Daoy (cell line): Measurements from ENCODE around the gene COX7B2. TPM values are rescaled to one million over a fixed set of nuclear protein-coding genes. Genes with fewer than 3 reads are reported as not detected.

Source experiments
- DNase-seq: peaks from one replicate; pipeline ENCODE4 v3.0.0-alpha.2; 2015; ENCODE audit warnings: low read depth
- total RNA-seq: library from RNA; depleted of rRNA; stranded (reverse); fragments of >200 nt; shearing (Covaris generic); gene quantifications from 2 replicates; pipeline ENCODE4 v1.2.3, GENCODE V29; 2014; rRNA removed

The COX7B2 gene
- total RNA-seq = 32.6 and 55.2 TPM in 2 replicates

DNA sequence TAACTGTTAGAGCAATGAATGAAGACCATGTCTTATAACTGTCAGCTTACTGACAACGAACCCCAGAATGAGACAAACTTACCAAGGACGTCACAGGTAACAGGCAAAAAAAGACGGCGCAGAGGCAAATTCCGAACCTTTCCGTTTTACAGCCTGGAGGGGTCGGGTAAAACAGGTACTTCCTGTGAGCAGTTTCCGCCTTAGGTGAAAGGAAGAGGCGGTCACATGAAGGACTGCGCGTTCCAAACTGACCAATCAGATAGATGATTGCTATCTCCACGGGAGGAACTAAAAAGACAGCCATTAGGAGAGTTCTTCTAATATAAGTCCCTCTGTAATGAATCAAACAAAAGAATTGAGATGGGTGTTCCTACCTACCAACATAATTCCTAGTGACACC is at the start of gene COX7B2:
Gene COX7B2 (minus strand): TSS at position 168 of the 400 bp plus-strand sequence. CDS start 174,053 bp downstream, outside the sequence.
- peak; percentile 84 for DNase-seq

DNA sequence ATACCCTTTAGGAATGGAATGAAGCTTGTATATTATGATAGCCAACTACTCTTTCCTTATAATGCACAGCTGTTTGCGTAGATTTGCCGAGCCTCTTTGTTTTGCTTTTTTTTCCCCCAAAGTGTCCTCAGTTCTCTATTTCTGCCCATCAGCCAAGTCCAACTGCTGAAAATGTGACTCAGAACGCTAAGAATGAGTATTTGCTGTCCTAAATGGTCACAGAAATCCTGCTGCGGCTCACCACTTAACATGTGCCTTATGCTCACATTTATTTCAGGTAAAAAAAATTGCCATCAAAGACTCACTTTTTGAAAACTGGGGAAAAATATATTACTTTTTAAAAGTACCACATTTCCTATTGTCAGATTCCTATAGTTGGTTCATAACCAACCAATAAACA is 47.4 kb upstream of the COX7B2 start:
- no peak for DNase-seq

- DNase-seq = no peak
Measured at GRCh38 chr4:46955601-46956000, 46.6 kb upstream of the COX7B2 start.

DNA sequence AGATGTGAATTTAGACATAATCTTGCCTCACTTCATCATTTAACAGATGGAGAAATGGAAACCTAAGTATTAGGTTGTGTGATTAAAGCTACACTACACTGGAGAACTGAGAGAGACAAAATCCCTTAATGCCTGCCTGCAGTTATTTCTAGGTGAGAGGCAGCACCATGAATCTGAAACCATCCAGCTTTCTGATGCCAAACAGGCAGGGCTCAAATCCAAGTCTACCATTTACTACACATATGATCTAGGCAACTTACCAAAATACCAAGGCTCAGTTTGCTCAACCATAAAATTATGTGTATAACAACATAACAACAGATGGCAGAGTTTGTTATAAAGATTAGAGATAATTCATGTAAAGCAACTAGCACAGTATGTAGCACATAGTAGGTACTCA is 45.6 kb upstream of the COX7B2 start:
- no peak for DNase-seq

DNA sequence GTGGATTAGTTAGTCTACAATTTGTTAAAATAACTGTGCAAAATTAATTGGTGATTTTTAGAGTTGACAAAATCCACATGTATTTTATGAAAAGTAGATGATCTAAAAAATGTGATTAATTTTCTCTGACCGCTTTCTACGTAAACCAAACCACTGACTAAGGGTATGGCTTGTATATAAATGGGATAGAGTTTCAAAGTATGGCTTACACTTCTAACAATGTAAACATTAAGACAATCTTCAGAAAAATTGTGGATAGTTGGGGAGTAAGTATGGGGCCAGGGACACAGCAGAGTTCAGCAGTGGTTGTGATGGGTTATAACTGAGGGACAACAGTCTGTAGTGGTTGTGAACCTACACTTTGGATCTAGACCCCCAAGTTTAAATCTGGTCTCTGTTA is 44.5 kb upstream of the COX7B2 start:
- DNase-seq = no peak

DNA sequence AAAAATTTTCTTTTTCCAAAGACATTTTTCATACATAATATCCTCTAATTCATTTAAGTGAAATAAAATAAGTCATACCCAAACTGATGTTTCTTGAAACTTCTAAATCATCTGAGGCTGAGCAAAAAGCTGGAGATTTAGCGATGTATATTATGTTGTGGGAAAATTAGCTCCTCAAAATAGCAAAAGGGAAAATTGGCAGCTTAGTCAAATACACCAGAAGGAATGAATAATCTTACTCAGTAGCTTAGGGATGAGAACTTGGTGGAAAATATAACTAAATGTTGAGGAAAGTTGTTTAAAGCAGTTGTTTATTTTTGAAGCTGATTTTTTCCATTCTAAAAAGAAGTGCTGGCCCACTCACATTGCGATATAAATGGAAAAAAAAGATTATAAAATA is 43.4 kb upstream of the COX7B2 start:
- DNase-seq = no peak

GRCh38 chr4:46950826-46951225 is 41.8 kb upstream of the COX7B2 start:
- no peak for DNase-seq

- no peak for DNase-seq
Measured at GRCh38 chr4:46949822-46950221, 40.8 kb upstream of the COX7B2 start.

DNA sequence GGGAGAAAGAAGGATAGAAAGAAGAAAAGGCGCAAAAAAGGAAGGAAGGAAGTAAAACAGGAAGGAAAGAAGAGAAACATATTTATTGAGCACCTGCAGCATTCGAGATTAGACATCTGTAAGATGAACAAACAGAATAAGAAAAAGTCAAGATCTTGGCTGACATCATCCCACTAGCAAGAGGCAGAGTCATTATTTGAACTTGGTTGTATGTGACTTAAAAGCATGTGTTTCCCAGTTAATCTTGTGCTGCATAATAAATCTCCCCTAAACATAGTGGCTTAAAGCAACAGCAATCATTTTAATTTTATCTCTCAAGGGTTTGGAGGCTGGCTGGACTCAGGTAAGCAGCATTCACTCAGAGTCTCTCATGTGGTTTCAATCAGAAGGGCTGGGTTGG is 38.5 kb upstream of the COX7B2 start:
- no peak for DNase-seq

DNA sequence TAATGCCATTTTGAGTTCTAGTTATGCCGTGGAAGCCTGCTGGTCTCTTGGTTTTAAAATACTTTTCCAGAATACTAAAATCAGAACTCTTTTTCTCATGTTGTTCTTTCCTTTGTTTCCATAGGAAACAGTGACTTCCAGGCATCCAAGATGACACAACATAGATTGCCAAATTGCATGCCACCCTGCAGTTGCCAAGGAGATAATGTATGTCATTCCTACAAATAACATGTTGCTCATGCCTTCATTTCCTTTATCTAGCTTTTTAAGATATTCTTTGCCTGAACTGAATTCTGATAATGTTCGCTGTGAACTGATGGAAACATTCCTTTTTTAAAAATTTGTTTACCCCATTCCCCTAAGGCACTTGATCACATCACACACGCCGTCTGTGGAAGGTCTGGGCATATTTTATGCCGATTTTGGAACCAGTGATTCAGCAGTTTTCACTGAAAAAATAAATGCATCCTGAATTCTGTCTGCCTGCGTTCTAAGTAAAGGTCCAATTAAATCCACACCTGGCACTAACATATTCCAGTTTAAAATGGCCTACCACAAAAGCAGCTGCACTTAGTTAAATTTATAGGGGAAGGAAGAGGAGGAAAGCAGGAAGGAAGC is 38.0 kb upstream of the COX7B2 start:
- peak; percentile 19 for DNase-seq

- no peak for DNase-seq
Measured at GRCh38 chr4:46945062-46945461, 36.0 kb upstream of the COX7B2 start.

GRCh38 chr4:46944345-46944744 is 35.3 kb upstream of the COX7B2 start:
- DNase-seq = no peak

DNA sequence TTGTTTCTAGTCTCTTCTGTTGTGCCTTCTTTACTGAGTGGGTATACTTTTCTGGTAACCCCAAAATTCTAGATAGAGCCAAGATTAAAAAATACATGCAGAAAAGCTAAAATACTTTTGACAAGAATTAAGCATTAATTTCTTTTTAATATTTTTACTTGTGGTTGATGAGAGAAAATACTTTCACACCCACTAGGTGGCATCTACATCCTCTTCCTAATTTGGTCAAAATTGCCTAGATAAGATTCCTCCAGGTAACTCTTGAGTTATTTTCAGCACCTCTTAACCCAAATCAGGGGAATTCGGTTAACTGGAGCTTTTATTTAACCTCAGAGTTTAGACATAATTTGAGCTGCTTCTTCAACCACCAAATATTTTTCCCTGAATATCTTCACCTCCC is 28.4 kb upstream of the COX7B2 start:
- no peak for DNase-seq

DNA sequence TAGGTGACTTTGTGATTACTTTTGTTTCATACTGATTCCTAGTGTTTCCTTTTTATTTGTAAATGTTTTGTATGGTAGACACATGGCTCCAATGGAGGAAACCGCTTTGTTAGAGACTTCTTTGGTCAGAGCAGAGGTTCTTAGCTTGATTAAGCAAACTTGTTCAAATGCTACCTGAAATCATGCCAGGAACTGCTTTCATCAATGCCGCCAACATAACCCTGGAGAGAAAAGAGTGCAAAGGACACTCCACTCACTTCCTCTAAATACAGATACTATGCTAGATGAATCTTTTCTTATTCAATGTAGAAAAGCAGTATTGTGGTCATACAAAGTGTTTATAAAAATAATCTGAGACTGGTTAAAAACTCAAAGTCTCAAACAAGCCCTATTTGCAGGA is 25.7 kb upstream of the COX7B2 start:
- no peak for DNase-seq

DNA sequence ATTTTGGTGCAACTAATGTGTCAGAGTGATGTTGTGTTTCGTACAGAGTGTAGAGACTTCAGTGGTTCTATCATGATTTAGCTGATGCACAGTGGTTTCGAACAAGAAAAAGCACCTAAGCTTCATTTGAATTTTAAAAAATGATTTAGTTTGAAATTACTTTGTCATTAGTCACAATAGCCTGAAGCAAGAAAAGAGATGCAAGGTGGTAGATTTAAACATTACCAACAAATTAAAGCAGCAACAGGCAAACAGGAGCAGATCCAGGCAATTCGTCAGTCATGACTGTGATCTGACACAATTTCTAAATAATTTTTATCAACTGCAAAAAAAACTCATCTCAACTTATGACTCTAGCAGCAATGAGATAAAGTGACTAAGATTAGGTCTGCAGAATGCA is 24.6 kb upstream of the COX7B2 start:
- DNase-seq = no peak

- DNase-seq = peak; percentile 62
Measured at GRCh38 chr4:46931981-46932380, 22.9 kb upstream of the COX7B2 start.

DNA sequence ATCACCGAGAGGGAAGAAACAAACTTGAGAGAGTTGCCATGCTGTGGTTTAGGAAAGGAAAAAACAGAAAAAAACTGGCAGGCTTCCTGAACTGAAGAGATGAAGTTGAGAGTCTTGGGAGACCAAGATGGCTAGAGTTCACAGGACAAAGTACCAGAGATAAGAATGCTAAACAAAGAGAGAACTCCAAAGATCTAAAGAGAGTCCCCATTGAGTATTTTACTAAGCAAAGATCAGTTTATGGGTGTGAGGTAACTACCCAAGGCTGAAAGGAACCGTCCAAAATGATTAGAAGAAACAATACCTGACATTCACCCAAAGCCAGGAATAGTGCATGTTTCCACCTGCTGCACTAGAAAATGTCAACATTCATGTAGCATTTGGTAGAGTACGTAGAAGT is 21.8 kb upstream of the COX7B2 start:
- no peak for DNase-seq

DNA sequence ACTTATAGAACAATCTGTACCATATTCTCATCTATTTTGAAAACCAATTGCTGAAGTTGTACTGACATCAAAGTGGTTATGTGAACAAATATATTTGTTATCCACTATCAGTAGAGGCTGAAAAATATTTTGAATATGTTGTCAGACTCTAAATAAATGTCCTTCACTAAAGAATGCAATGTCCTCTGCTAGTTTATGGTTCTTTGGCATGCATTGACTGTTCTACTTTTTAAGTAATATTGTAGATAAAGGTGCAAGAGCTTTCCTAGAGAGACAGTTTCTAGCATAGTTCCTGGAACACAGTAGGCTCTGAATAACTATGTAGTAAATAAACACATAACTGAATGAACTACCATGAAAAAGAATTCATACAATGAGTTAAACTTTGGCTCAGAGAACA is 18.2 kb upstream of the COX7B2 start:
- DNase-seq = no peak

- DNase-seq = no peak
Measured at GRCh38 chr4:46924789-46925529, 15.9 kb upstream of the COX7B2 start.

GRCh38 chr4:46922205-46922604 is 13.2 kb upstream of the COX7B2 start:
- no peak for DNase-seq

GRCh38 chr4:46908148-46908547 is 897 bp downstream of the COX7B2 start:
- peak; percentile 5 for DNase-seq

DNA sequence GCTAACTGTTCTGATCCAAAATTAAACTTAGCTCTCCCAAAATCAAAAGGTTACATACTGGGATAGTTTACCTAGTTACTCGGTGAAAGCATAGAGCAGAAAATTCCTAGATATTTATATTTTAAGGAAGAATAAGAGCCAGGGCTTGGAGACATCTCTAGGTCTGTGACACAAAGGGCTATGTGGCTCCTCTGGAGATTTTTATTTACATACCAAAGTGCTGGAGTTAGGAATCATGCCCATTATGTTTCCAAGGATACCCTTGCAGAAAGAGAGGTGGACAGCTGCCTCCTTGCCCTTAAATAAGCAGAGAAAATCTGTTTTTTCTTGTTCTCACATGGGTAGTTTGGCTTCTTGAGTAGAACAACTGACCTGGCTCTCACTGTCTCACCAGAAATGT is 9.0 kb downstream of the COX7B2 start:
- no peak for DNase-seq

GRCh38 chr4:46894826-46895225 is 14.2 kb downstream of the COX7B2 start:
- DNase-seq = no peak

GRCh38 chr4:46890056-46890455 is 19.0 kb downstream of the COX7B2 start:
- DNase-seq = no peak
